HL-60 (cell line): ENCODE measurements around the gene ARSG.

Experiments used
- DNase-seq, 2 experiments: peaks; one replicate each; pipeline ENCODE4 v3.0.0-alpha.2; 2010 to 2020; ENCODE audit warnings: low read depth in 1 of 2, low spot score in 1 of 2
- H3K27ac ChIP-seq: fragments of 250-450 bp; sonication (Bioruptor Pico); replicated peaks from 2 replicates; pipeline ENCODE4 v1.5.1; 2020; ENCODE audit warnings: mild to moderate bottlenecking, moderate library complexity
- H3K27me3 ChIP-seq: fragments of 250-450 bp; sonication (Bioruptor Pico); 2 replicates; pipeline ENCODE4 v1.5.1; 2021; ENCODE audit warnings: mild to moderate bottlenecking, moderate library complexity; ENCODE audit not compliant: insufficient read depth, poor library complexity, severe bottlenecking
- H3K4me3 ChIP-seq: replicated peaks from 2 replicates; pipeline ENCODE4 v1.5.1; 2011; ENCODE audit warnings: mild to moderate bottlenecking, control low read depth, low read length; ENCODE audit not compliant: insufficient read depth
- GABPA ChIP-seq: IDR thresholded peaks from 2 replicates; pipeline ENCODE4 v1.6.1; 2012; ENCODE audit warnings: low read depth
- POLR2AphosphoS5 ChIP-seq: IDR thresholded peaks from 2 replicates; pipeline ENCODE4 v1.6.1; 2012; ENCODE audit warnings: low read depth
- SPI1 ChIP-seq: IDR thresholded peaks from 2 replicates; pipeline ENCODE4 v1.6.1; 2012; ENCODE audit warnings: low read depth, mild to moderate bottlenecking, borderline replicate concordance
- TF ChIP-seq, protein P1 (sequence below): IDR thresholded peaks from 2 replicates; pipeline ENCODE4 v1.6.1; 2012; ENCODE audit warnings: low read depth; ENCODE audit not compliant: insufficient replicate concordance
- TF ChIP-seq, protein P2 (sequence below): IDR thresholded peaks from one replicate; pipeline ENCODE4 v1.5.1; 2011; ENCODE audit warnings: low read length, control low read depth, inconsistent platforms; ENCODE audit not compliant: insufficient read depth

The ARSG gene

DNA sequence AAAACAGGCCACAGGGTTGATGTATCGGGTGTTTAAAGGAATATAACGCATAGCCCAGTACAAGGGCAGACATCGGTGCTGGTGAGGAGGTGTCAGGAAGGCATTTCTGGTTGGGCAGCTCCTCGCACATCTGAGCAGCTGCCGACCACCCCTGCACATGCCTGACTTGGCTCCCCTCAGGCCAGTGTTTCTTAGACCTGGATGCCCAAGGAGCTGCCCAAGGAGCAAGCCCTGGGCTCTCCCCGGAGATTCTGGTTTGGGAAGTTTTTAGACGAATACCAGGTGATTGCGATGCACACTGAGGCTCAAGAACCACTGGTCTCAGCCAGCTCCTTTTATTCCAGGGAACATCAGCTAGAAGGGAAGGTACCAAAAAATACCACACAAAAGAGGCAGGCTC, 154.4 kb downstream of the ARSG start:
- no peak overlapping the region for H3K4me3 ChIP-seq
- no peak for DNase-seq
- no peaks in the 10 kb centered on the region for H3K27me3 ChIP-seq
- TF ChIP-seq GABPA (no peak), SPI1 (no peak)
- TF ChIP-seq, protein P1, sequence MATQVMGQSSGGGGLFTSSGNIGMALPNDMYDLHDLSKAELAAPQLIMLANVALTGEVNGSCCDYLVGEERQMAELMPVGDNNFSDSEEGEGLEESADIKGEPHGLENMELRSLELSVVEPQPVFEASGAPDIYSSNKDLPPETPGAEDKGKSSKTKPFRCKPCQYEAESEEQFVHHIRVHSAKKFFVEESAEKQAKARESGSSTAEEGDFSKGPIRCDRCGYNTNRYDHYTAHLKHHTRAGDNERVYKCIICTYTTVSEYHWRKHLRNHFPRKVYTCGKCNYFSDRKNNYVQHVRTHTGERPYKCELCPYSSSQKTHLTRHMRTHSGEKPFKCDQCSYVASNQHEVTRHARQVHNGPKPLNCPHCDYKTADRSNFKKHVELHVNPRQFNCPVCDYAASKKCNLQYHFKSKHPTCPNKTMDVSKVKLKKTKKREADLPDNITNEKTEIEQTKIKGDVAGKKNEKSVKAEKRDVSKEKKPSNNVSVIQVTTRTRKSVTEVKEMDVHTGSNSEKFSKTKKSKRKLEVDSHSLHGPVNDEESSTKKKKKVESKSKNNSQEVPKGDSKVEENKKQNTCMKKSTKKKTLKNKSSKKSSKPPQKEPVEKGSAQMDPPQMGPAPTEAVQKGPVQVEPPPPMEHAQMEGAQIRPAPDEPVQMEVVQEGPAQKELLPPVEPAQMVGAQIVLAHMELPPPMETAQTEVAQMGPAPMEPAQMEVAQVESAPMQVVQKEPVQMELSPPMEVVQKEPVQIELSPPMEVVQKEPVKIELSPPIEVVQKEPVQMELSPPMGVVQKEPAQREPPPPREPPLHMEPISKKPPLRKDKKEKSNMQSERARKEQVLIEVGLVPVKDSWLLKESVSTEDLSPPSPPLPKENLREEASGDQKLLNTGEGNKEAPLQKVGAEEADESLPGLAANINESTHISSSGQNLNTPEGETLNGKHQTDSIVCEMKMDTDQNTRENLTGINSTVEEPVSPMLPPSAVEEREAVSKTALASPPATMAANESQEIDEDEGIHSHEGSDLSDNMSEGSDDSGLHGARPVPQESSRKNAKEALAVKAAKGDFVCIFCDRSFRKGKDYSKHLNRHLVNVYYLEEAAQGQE, result no peak
- TF ChIP-seq, protein P2, sequence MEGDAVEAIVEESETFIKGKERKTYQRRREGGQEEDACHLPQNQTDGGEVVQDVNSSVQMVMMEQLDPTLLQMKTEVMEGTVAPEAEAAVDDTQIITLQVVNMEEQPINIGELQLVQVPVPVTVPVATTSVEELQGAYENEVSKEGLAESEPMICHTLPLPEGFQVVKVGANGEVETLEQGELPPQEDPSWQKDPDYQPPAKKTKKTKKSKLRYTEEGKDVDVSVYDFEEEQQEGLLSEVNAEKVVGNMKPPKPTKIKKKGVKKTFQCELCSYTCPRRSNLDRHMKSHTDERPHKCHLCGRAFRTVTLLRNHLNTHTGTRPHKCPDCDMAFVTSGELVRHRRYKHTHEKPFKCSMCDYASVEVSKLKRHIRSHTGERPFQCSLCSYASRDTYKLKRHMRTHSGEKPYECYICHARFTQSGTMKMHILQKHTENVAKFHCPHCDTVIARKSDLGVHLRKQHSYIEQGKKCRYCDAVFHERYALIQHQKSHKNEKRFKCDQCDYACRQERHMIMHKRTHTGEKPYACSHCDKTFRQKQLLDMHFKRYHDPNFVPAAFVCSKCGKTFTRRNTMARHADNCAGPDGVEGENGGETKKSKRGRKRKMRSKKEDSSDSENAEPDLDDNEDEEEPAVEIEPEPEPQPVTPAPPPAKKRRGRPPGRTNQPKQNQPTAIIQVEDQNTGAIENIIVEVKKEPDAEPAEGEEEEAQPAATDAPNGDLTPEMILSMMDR, result no peak
- no peak overlapping the region for H3K27ac ChIP-seq

DNA sequence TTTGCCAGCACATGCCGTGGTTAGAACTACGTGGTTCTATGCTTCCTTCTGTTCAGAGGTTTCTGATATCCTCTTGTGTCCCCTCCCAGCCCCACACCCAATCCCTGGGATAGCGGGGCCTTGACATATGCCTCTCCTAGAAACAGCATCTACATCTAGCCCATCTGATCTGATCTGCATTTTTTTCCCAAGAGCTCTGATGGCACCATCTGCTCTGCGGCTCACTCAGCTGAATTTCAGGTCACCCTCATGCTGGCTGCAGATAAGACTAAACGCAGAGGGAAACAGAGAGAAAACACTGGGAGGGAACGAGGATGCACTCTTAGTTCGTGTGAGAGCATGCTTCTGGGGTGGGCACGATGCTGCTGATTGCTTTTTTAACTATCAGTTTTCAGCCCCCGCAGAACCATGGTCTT, 155.3 kb downstream of the ARSG start:
- TF ChIP-seq, protein P1, result no peak
- TF ChIP-seq, protein P2, result no peak
- TF ChIP-seq GABPA (no peak), POLR2AphosphoS5 (no peak), SPI1 (no peak)
- Histone ChIP-seq H3K27ac (no peak overlapping the region), H3K4me3 (no peak overlapping the region), H3K27me3 (no peaks in the 10 kb centered on the region)
- no peak for DNase-seq

DNA sequence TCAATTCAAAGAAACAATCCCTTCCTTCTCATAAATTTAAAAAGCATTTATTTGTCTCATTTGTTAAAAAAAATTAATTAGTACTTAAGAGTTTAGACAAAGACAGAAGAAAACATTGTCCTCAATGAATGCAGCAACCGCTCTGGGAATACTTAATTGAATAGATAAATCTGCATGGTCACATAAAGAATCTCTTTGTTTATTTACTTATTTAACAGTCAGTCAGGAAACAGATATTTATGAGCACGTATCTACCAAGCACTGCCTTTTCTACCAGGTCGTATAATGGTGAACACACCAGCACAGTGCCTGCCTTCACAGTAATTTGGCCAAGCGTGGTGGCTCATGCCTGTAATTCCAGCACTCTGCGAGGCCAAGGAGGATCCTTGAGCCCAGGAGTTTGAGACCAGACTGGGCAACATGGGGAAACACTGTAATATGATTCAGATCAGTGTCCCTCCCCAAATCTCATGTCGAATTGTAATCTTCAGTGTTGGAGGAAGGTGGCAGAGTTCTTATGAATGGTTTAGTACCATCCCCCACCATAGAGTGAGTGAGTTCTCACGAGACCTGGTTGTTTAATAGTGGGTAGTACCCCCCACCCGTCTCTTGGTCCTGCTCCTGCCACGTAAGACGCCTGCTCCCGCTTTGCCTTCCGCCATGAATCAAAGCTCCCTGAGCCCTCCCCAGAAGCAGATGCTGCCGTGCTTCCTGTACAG, 157.9 kb downstream of the ARSG start:
- Histone ChIP-seq H3K4me3 (no peak overlapping the region), H3K27me3 (no peaks in the 10 kb centered on the region), H3K27ac (no peak overlapping the region)
- no peak for DNase-seq
- TF ChIP-seq, protein P2, result no peak
- TF ChIP-seq SPI1 (no peak), POLR2AphosphoS5 (no peak), GABPA (no peak)
- TF ChIP-seq, protein P1, result no peak
